ENCODE data around the gene VIPAS39. TPM values are rescaled to one million over a fixed set of nuclear protein-coding genes. Genes with fewer than 3 reads are reported as not detected.

VIPAS39 gene
- 21.1 and 33.5 TPM in 2 replicates for total RNA-seq (ENCODE audit: low replicate concordance)

- H3K4me3 ChIP-seq (ENCODE audit: low read depth, low read length): peak within 1 kb of the TSS; percentile 97
- no peak for TF ChIP-seq CTCF (IDR thresholded peaks at IDR 0.05; ENCODE audit: insufficient read depth, low read length)
- DNase-seq (ENCODE audit: low read depth): peak; percentile 99
Measured at GRCh38 chr14:77457522-77458248, at the start of gene VIPAS39, which contains the start of gene AHSA1. TSS of gene VIPAS39 (minus strand) at chr14:77457601. CDS start at chr14:77454102, 3,499 bp downstream. TSS of gene AHSA1 (plus strand) at chr14:77458093. CDS start at chr14:77458190, 97 bp downstream.

GRCh38 chr14:77505031-77505430 is 47.6 kb upstream of the VIPAS39 start:
- no peak for TF ChIP-seq CTCF (IDR thresholded peaks at IDR 0.05; ENCODE audit: insufficient read depth, low read length)
- no peak for DNase-seq (ENCODE audit: low read depth)
- no peak overlapping the region for H3K4me3 ChIP-seq (ENCODE audit: low read depth, low read length)

GRCh38 chr14:77503138-77503537 is 45.7 kb upstream of the VIPAS39 start:
- no peak overlapping the region for H3K4me3 ChIP-seq (ENCODE audit: low read depth, low read length)
- no peak for TF ChIP-seq CTCF (IDR thresholded peaks at IDR 0.05; ENCODE audit: insufficient read depth, low read length)
- DNase-seq (ENCODE audit: low read depth): no peak

GRCh38 chr14:77502109-77502782 is 44.8 kb upstream of the VIPAS39 start:
- H3K4me3 ChIP-seq (ENCODE audit: low read depth, low read length): no peak overlapping the region
- no peak for TF ChIP-seq CTCF (IDR thresholded peaks at IDR 0.05; ENCODE audit: insufficient read depth, low read length)
- DNase-seq (ENCODE audit: low read depth): no peak

GRCh38 chr14:77498984-77499527 is 41.7 kb upstream of the VIPAS39 start:
- DNase-seq (ENCODE audit: low read depth): no peak
- no peak for TF ChIP-seq CTCF (IDR thresholded peaks at IDR 0.05; ENCODE audit: insufficient read depth, low read length)
- peak overlapping the region; percentile 59 for H3K4me3 ChIP-seq (ENCODE audit: low read depth, low read length)

GRCh38 chr14:77498120-77498979 is 40.9 kb upstream of the VIPAS39 start, which contains the start of gene ISM2:
TSS of gene ISM2 (minus strand) at chr14:77498816. CDS start at chr14:77498793, 23 bp downstream.
- peak; percentile 23 for DNase-seq (ENCODE audit: low read depth)
- TF ChIP-seq CTCF (IDR thresholded peaks at IDR 0.05; ENCODE audit: insufficient read depth, low read length): no peak
- H3K4me3 ChIP-seq (ENCODE audit: low read depth, low read length): peak within 1 kb of the TSS; percentile 59

Measured in fibroblast of the aortic adventitia (primary cell).